B cell (primary cell): ENCODE data around the gene TTC21A.

Experiments
- CTCF ChIP-seq: fragments of 200-600 bp; IDR thresholded peaks from one replicate; pipeline ENCODE4 v1.8.0; 2022; ENCODE audit warnings: antibody characterized with exemption, mild to moderate bottlenecking
- EZH2 ChIP-seq: IDR thresholded peaks from 2 replicates; pipeline ENCODE4 v1.6.1; 2012; ENCODE audit warnings: borderline replicate concordance, low read depth, mild to moderate bottlenecking, moderate library complexity, low read length; ENCODE audit not compliant: insufficient read depth, poor library complexity, severe bottlenecking

- TF ChIP-seq CTCF, result no peak
- no peak for TF ChIP-seq EZH2
These were observed 30.7 kb downstream of the TTC21A start for GRCh38 chr3:39137991-39138803.
